NCI-H345 (cell line): ENCODE measurements around the gene PALS1.
"Not testable (repeated sequence)": the region's sequence is repeated elsewhere in the genome, so short reads cannot be mapped to it uniquely, and the experiment has no call there.

ENCODE experiments used
- DNase-seq: peaks from one replicate; lab custom pipeline; 2025; lab: John Stamatoyannopoulos, UW

The PALS1 gene

DNA sequence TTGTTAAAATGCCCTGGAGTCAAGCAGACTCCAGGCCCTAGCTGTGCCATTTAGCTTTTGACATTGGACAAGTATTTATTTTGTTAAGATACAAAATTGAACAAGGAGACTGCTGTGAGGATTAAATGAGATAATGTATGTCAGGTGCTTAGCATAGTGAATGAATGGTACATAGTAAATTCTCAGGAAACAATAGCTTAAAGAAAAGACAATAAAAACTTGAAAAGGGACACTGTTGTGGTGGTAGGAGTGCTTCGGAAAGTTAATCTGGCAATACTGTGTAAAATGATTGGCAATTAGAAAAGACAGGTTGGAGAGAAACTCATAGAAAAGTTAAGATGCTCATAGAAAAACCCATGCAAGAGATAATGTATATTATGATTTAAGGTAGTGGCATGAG is 19.7 kb downstream of the PALS1 start:
- DNase-seq = no peak

DNA sequence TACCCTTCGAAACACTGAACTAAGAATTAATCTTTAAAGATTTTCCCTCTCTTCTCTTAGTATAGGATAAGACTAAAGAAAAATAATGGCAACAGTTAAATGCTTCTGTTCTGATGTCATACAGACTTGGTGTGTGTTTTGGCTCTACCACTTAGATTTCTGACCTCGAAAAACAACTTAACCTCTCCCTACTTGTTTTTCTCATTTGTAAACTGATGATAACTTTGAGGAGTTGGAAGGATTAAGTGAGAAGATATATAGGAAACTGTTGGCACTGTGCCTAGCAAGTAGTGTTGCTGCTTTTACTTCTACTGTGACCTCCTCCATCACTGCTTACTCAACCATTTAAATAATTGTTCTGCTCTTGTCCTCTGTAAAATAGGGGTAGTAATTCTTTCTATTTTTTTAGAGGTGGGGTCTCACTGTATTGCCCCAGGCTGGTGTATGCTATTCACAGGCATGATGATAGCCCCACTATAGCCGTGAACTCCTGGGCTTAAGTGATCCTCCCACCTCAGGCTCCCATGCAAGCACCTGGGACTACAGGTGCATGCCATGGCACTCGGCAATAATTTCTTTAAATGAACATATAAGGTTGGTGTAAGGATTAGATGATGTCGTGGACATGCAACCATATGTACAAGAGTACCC is 22.4 kb downstream of the PALS1 start:
- DNase-seq = no peak

DNA sequence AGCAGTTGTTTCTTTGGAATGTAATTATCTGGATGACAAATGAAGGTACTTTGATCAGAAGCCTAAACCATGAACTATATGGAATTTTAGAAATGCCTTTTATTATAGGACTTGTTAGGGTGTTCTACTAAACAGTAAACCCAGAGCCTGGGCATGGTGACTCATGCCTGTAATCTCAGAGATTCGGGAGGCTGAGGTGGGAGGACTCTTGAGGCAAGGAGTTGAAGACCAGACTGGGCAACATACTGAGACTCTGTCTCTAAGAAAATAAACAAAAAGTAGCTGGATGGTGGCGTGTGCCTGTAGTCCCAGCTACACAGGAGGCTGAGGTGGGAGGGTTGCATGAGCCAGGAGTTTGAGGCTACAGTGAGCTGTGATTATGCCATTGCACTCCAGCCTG is 23.9 kb downstream of the PALS1 start:
- no peak for DNase-seq

DNA sequence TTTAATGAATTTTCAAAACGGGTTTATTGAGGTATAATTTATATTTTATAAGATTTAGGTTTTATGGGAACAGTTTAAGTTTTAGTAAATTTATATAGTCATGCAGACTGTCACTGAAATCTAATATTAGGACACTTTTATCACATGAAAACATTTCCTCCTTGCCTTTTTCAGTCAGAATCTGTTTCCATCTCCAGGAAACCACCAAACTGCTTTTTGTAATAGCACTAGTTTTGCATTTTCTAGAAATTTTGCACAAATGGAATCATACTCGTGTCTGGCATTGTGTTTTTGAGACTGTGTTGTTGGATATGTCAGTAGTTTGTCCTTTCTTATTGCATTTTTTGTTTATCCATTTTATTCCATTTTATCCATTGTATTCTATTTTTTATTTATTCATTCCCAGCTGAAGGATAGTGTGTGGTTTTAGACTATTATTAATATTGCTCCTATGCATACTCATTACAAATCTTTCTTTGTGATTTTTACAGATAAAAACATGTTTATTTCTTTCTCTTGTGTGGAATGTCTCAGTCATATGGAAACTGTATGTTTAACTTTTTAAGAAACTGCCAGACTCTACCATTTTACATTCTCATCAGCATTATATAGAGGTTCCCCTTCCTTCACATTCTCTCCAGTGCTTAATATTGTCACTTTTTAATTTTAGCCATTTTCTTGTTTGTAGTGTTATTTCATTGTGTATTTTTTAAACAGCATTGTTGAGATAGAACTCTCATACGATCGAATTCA is 26.5 kb downstream of the PALS1 start:
- DNase-seq = no peak

DNA sequence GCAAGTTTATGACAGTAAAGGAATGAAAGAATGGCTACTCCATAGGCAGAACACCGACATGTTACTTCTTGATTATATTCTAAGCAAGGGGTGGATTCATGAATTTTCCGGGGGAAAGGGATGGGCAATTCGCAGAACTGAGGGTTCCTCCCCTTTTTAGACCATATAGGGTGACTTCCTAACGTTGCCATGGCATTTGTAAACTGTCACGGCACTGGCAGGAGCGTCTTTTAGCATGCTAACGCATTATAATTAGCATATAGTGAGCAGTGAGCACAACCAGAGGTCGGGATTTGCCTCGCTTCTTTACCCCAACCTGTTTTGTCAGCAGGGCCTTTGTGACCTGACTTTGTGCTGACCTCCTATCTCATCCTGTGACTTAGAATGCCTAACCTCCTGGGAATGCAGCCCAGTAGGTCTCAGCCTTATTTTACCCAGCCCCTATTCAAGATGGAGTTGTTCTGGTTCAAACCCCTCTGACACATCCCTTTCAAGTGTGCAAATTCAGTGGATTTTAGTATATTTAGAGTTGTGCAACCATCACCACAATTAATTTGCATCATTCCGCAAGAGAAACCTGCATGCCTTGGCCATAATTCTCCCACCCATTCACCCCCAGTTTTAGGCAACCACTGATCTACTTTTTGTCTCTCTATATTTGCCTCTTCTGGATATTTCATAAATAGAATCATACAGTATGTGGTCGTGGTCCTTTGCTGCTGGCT is 27.4 kb downstream of the PALS1 start:
- DNase-seq = no peak

DNA sequence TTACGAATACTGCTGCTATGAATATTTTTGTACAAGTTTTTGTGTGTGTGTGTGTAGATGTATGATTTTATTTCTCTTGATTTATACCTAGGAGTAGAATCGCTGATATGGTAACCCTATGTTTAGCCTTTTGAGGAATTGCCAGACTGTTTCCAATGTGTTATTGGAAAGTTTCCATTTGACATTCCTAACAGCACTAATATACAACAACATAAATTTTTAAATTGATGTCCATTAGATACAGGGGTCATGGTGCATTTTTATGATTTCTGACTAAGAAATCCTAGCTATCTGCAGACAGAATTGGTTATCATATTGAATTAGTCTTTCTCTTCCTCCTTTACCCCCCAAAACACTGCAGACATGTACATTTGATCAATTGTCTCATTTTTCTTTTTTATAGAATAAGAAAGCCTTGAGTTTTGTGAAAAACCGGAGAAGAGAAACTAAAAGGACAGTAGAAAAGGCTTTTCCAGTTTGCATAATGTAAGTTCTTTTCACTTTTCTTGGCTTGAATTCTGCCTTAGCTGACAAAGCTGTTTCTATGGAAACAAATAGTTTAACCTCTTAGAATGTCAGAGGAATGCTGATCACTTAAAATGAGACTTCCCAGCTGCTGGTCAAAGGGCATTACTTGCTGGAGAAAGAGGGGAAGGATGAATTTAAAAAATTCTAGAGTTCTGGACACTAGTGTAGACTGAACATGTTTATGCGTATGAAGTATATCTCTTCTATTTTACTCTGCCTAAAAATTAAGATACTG is 28.2 kb downstream of the PALS1 start:
- no peak for DNase-seq

DNA sequence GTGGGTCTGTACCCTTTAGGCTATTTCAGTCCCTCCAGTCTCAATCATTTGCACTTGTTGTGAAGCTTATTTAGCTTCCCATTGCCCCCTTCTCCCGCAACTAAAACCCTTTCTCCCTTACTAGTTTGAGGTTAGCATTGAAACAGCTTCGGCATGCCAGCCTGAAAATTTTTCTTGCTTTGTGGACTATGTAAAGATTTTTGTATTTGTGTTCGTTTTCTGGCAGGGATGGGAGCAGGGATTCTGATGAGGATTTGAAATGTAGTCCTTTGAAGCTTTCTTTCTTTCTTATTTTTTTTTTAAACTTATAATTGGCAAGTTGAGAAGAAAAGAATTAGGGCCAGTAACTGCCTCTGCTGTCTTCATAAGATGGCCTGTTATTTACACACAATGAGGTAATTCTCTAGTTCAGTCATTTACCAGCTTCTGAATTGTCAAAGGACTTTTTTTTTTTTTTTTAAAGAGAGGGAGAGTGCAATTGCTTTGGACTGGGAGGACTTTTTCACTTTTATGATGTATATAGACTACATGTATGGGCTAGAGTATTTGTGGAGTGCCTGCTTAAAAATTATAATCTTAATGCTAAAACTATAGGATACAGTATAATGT is 29.0 kb downstream of the PALS1 start:
- DNase-seq = no peak

DNA sequence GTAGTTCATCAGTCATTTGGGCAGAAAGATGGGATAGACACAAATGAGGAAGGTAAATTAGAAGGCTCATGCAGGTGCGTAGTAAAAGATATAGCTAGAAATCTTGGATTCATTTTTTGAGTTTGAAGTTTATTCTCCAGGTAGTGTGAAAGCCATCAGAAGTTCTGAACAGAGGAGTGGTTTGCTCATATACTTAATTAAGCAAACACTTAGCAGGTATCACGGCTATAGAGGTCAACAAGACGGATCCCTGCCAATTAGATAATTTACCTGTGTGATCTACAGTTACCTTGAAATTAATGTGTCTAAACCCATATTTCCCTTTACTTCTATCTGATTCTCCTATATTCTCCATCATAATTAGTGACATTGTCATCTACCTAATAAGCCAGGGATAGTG is 29.7 kb downstream of the PALS1 start:
- no peak for DNase-seq

DNA sequence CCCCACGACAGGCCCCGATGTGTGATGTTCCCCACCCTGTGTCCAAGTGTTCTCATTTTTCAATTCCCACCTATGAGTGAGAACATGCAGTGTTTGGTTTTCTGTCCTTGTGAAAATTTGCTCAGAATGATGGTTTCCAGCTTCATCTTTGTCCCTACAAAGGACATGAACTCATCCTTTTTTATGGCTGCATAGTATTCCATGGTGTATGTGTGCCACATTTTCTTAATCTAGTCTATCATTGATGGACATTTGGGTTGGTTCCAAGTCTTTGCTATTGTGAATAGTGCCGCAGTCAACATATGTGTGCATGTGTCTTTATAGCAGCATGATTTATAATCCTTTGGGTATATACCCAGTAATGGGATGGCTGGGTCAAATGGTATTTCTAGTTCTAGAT is 32.0 kb downstream of the PALS1 start:
- DNase-seq = not testable (repeated sequence)

DNA sequence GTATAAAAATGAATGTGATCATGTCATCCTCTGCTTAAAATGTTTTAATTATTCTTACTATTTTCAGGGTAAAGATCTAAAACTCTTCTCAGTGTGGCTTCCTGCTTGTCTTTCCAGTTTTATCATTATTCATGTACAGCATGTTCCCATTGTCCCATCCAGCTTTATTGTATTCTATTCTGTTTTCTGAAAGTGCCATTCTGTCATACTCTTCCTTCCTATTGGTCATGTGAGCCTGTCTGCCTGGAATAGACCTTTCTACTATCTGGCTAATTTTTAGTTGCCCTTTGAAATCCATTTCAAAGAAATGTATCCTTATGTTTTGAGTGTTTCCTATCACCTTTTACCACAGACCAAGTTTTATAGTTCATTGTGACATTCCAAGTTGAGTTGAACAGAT is 34.9 kb downstream of the PALS1 start:
- DNase-seq = no peak

DNA sequence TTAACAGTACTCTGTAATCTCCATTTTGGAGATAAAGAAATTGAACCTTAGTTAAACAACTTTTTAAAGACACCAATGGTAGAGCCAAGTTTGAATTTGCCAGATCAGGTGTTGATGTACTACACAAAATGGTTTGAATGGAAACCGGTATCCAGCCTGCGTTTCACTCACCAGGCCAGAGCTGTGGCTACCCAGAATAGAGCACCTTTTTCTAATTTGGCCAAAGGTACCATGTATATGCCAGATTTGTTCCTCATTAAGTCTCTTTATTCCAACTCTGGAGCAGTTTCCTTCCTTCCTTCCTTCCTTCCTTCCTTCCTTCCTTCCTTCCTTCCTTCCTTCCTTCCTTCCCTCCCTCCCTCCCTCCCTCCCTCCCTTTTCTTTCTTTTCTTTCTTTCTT is 39.3 kb downstream of the PALS1 start:
- DNase-seq = no peak

DNA sequence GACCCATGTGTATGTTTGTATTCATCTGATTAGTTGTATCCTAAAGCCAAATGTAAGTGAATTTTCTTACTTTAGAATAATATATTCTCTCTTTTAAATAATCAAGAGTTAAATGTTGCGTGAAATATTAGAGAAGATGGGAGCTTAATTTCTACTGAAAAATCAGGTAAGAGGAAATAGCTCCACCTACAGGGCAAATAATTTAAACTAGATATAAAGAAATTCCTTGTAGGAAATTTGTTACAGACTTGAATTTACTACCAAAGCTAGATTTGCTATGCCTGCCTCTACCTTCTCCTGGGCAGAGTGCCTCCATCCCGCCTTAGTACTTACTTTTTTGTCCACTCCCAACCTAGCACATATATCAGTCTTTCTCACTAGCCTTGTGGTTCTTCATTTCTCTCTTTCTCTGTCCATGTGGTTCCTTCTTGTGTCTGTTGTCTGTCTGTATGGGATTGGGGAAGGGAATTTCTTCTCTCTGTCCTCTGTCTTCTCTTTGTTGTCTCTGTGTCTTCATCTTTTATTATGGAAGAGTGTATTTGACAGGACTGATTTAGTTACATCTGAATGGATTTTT is 44.7 kb downstream of the PALS1 start:
- peak; percentile 29 for DNase-seq
